Measurements from ENCODE around the gene DNAAF5. TPM values are rescaled to one million over a fixed set of nuclear protein-coding genes. Genes with fewer than 3 reads are reported as not detected.

The DNAAF5 gene
- total and polyA plus RNA-seq, 9 of the 15 experiments (the other 6 are each of a cell fraction or from before 2014, with no cell fraction given), result 3.1 to 69.7 (median 19.1) TPM

DNA sequence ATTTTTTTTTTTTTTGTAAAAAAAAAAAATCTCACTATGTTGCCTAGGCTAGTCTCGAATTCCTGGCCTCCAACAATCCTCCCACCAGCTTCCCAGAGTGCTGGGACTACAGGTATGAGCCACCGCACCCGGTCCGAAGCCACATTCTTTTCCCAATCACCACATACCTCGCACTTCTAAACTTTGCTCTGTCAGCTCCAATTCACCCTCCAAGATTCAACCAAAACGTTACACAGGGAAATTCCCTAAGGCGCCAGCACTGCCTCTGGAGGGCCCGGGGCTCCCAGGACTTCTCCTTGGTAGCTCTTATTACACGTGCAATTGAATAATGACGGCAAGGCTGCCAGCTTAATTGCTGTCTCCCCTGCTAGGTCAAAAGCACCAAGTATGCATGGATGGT, 10.3 kb upstream of the DNAAF5 start (continued):
- TF ChIP-seq, protein P1, sequence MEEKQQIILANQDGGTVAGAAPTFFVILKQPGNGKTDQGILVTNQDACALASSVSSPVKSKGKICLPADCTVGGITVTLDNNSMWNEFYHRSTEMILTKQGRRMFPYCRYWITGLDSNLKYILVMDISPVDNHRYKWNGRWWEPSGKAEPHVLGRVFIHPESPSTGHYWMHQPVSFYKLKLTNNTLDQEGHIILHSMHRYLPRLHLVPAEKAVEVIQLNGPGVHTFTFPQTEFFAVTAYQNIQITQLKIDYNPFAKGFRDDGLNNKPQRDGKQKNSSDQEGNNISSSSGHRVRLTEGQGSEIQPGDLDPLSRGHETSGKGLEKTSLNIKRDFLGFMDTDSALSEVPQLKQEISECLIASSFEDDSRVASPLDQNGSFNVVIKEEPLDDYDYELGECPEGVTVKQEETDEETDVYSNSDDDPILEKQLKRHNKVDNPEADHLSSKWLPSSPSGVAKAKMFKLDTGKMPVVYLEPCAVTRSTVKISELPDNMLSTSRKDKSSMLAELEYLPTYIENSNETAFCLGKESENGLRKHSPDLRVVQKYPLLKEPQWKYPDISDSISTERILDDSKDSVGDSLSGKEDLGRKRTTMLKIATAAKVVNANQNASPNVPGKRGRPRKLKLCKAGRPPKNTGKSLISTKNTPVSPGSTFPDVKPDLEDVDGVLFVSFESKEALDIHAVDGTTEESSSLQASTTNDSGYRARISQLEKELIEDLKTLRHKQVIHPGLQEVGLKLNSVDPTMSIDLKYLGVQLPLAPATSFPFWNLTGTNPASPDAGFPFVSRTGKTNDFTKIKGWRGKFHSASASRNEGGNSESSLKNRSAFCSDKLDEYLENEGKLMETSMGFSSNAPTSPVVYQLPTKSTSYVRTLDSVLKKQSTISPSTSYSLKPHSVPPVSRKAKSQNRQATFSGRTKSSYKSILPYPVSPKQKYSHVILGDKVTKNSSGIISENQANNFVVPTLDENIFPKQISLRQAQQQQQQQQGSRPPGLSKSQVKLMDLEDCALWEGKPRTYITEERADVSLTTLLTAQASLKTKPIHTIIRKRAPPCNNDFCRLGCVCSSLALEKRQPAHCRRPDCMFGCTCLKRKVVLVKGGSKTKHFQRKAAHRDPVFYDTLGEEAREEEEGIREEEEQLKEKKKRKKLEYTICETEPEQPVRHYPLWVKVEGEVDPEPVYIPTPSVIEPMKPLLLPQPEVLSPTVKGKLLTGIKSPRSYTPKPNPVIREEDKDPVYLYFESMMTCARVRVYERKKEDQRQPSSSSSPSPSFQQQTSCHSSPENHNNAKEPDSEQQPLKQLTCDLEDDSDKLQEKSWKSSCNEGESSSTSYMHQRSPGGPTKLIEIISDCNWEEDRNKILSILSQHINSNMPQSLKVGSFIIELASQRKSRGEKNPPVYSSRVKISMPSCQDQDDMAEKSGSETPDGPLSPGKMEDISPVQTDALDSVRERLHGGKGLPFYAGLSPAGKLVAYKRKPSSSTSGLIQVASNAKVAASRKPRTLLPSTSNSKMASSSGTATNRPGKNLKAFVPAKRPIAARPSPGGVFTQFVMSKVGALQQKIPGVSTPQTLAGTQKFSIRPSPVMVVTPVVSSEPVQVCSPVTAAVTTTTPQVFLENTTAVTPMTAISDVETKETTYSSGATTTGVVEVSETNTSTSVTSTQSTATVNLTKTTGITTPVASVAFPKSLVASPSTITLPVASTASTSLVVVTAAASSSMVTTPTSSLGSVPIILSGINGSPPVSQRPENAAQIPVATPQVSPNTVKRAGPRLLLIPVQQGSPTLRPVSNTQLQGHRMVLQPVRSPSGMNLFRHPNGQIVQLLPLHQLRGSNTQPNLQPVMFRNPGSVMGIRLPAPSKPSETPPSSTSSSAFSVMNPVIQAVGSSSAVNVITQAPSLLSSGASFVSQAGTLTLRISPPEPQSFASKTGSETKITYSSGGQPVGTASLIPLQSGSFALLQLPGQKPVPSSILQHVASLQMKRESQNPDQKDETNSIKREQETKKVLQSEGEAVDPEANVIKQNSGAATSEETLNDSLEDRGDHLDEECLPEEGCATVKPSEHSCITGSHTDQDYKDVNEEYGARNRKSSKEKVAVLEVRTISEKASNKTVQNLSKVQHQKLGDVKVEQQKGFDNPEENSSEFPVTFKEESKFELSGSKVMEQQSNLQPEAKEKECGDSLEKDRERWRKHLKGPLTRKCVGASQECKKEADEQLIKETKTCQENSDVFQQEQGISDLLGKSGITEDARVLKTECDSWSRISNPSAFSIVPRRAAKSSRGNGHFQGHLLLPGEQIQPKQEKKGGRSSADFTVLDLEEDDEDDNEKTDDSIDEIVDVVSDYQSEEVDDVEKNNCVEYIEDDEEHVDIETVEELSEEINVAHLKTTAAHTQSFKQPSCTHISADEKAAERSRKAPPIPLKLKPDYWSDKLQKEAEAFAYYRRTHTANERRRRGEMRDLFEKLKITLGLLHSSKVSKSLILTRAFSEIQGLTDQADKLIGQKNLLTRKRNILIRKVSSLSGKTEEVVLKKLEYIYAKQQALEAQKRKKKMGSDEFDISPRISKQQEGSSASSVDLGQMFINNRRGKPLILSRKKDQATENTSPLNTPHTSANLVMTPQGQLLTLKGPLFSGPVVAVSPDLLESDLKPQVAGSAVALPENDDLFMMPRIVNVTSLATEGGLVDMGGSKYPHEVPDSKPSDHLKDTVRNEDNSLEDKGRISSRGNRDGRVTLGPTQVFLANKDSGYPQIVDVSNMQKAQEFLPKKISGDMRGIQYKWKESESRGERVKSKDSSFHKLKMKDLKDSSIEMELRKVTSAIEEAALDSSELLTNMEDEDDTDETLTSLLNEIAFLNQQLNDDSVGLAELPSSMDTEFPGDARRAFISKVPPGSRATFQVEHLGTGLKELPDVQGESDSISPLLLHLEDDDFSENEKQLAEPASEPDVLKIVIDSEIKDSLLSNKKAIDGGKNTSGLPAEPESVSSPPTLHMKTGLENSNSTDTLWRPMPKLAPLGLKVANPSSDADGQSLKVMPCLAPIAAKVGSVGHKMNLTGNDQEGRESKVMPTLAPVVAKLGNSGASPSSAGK (IDR thresholded peaks at IDR 0.05), result no peak
- TF ChIP-seq ZNF436 (CRISPR knock-in tag; IDR thresholded peaks at IDR 0.05) (no peak), PCBP2 (IDR thresholded peaks at IDR 0.05; ENCODE audit: low read depth, low read length, poor library complexity, severe bottlenecking) (no peak), RNF2 (IDR thresholded peaks at IDR 0.05) (no peak), THRAP3 (IDR thresholded peaks at IDR 0.05; ENCODE audit: borderline replicate concordance) (no peak), FOXA3 (CRISPR knock-in tag; conservative IDR thresholded peaks at IDR 0.05 in 1 of 2, IDR thresholded peaks at IDR 0.05 in 1 of 2) (no peak)

All from K562 (cell line).